SK-N-MC (cell line): Measurements from ENCODE around the gene TGM5.

Experiments
- DNase-seq: peaks from one replicate; pipeline ENCODE4 v3.0.0-alpha.2; 2011; ENCODE audit warnings: low read depth, low spot score
- H3K27ac ChIP-seq: fragments of 200-600 bp; sonication (generic); 2 replicates; pipeline ENCODE4 v1.5.1; 2016; ENCODE audit warnings: mixed run types
- H3K36me3 ChIP-seq: fragments of 200-600 bp; sonication (generic); 2 replicates; pipeline ENCODE4 v1.6.1; 2017; ENCODE audit warnings: antibody characterized with exemption, low read length, mixed read lengths; ENCODE audit not compliant: insufficient read depth
- H3K4me3 ChIP-seq: fragments of 200-600 bp; sonication (generic); 2 replicates; pipeline ENCODE4 v1.5.1; 2016
- H3K9ac ChIP-seq: fragments of 200-600 bp; sonication (generic); 2 replicates; pipeline ENCODE4 v1.8.0; 2017; ENCODE audit warnings: mixed run types, mixed read lengths; ENCODE audit not compliant: insufficient read length
- H3K9me3 ChIP-seq: fragments of 200-600 bp; sonication (generic); 2 replicates; pipeline ENCODE4 v1.6.1; 2017; ENCODE audit warnings: low read depth, mild to moderate bottlenecking, antibody characterized with exemption, low read length, moderate library complexity, mixed read lengths
- EZH2 ChIP-seq: fragments of 200-600 bp; sonication (generic); IDR thresholded peaks from one replicate; pipeline ENCODE4 v1.6.1; 2017; ENCODE audit warnings: antibody characterized with exemption
- FOXP2 ChIP-seq: optimal IDR thresholded peaks from 2 replicates; pipeline ENCODE3; 2011; ENCODE audit warnings: mild to moderate bottlenecking, moderate library complexity; ENCODE audit not compliant: insufficient read depth; ENCODE audit errors: extremely low read length, control extremely low read depth
- POLR2AphosphoS5 ChIP-seq: IDR thresholded peaks from 2 replicates; pipeline ENCODE4 v1.6.1; 2012; ENCODE audit warnings: mild to moderate bottlenecking, low read depth, low read length, borderline replicate concordance

TGM5 gene

GRCh38 chr15:43266834-43267233, at the start of gene TGM5:
TSS of gene TGM5 (minus strand) at chr15:43266928. CDS start at chr15:43266849, 79 bp downstream.
- Histone ChIP-seq H3K36me3 (no peaks in the 10 kb centered on the region), H3K9ac (no peak within 1 kb of the TSS), H3K27ac (no peak within 1 kb of the TSS), H3K9me3 (no peaks in the 10 kb centered on the region), H3K4me3 (no peak within 1 kb of the TSS)
- DNase-seq, result no peak
- TF ChIP-seq POLR2AphosphoS5 (no peak), FOXP2 (no peak), EZH2 (no peak)

GRCh38 chr15:43314171-43314570, 47.4 kb upstream of the TGM5 start:
- H3K9me3 ChIP-seq, result no peaks in the 10 kb centered on the region
- no peak for DNase-seq
- H3K27ac ChIP-seq, result no peak overlapping the region
- no peak overlapping the region for H3K9ac ChIP-seq
- TF ChIP-seq POLR2AphosphoS5, result no peak
- no peak for TF ChIP-seq EZH2
- TF ChIP-seq FOXP2, result no peak
- no peak overlapping the region for H3K4me3 ChIP-seq
- no peaks in the 10 kb centered on the region for H3K36me3 ChIP-seq

GRCh38 chr15:43312378-43312777, 45.6 kb upstream of the TGM5 start:
- H3K9me3 ChIP-seq, result no peaks in the 10 kb centered on the region
- TF ChIP-seq POLR2AphosphoS5 (no peak), FOXP2 (no peak), EZH2 (no peak)
- H3K27ac ChIP-seq, result no peak overlapping the region
- DNase-seq, result no peak
- no peak overlapping the region for H3K9ac ChIP-seq
- H3K4me3 ChIP-seq, result no peak overlapping the region
- H3K36me3 ChIP-seq, result no peaks in the 10 kb centered on the region

- no peak for DNase-seq
- H3K36me3 ChIP-seq, result no peaks in the 10 kb centered on the region
- no peak within 1 kb of the TSS for H3K27ac ChIP-seq
- no peak within 1 kb of the TSS for H3K4me3 ChIP-seq
- TF ChIP-seq EZH2 (no peak), POLR2AphosphoS5 (no peak), FOXP2 (no peak)
- no peaks in the 10 kb centered on the region for H3K9me3 ChIP-seq
- no peak within 1 kb of the TSS for H3K9ac ChIP-seq
These were observed 35.6 kb upstream of the TGM5 start, which contains the start of gene TGM7 for GRCh38 chr15:43302205-43302817. TSS of gene TGM7 (minus strand) at chr15:43302255.

- TF ChIP-seq EZH2 (no peak), POLR2AphosphoS5 (no peak), FOXP2 (no peak)
These were observed 33.2 kb upstream of the TGM5 start for GRCh38 chr15:43299884-43300283.

GRCh38 chr15:43299411-43299810, 32.7 kb upstream of the TGM5 start:
- no peak overlapping the region for H3K9ac ChIP-seq
- TF ChIP-seq POLR2AphosphoS5 (no peak), EZH2 (no peak), FOXP2 (no peak)
- H3K9me3 ChIP-seq, result no peaks in the 10 kb centered on the region
- H3K4me3 ChIP-seq, result no peak overlapping the region
- no peak overlapping the region for H3K27ac ChIP-seq
- no peak for DNase-seq
- no peaks in the 10 kb centered on the region for H3K36me3 ChIP-seq

More at GRCh38 chr15:43299884-43300283, 33.2 kb upstream of the TGM5 start:
- no peak for DNase-seq
- Histone ChIP-seq H3K9me3 (no peaks in the 10 kb centered on the region), H3K27ac (no peak overlapping the region), H3K4me3 (no peak overlapping the region), H3K36me3 (no peaks in the 10 kb centered on the region), H3K9ac (no peak overlapping the region)

GRCh38 chr15:43294091-43294706, 27.5 kb upstream of the TGM5 start:
- H3K27ac ChIP-seq, result no peak overlapping the region
- no peaks in the 10 kb centered on the region for H3K9me3 ChIP-seq
- H3K36me3 ChIP-seq, result no peaks in the 10 kb centered on the region
- no peak for DNase-seq
- H3K9ac ChIP-seq, result no peak overlapping the region
- H3K4me3 ChIP-seq, result no peak overlapping the region
- TF ChIP-seq POLR2AphosphoS5 (no peak), FOXP2 (no peak), EZH2 (no peak)

GRCh38 chr15:43293432-43293831, 26.7 kb upstream of the TGM5 start:
- TF ChIP-seq EZH2, result no peak
- no peak for TF ChIP-seq POLR2AphosphoS5
- no peak for TF ChIP-seq FOXP2
- no peak for DNase-seq
- Histone ChIP-seq H3K27ac (no peak overlapping the region), H3K9ac (no peak overlapping the region), H3K4me3 (no peak overlapping the region), H3K9me3 (no peaks in the 10 kb centered on the region), H3K36me3 (no peaks in the 10 kb centered on the region)
